Astrocyte of the spinal cord (primary cell): ENCODE measurements around the gene CTTN.

Experiments used
- DNase-seq: peaks from one replicate; pipeline ENCODE4 v3.0.0; 2011; ENCODE audit warnings: low read depth, low spot score
- H3K4me3 ChIP-seq: 2 replicates; pipeline ENCODE4 v1.5.1; 2011; ENCODE audit warnings: low read depth, mild to moderate bottlenecking, low read length, moderate library complexity
- in situ Hi-C: cut with HindIII; loops from 2 replicates; pipeline ENCODE4 v1.10.0; 2017; ENCODE audit warnings: low sequenced_read_pairs
- TF ChIP-seq, protein P1 (sequence below): IDR thresholded peaks from 2 replicates; pipeline ENCODE4 v1.5.1; 2012; ENCODE audit warnings: low read depth, mild to moderate bottlenecking, low read length, inconsistent platforms

CTTN gene

GRCh38 chr11:70455354-70455753 is 57.0 kb downstream of the CTTN start:
- no peak overlapping the region for H3K4me3 ChIP-seq
- in situ Hi-C loops = no loop called here
- TF ChIP-seq, protein P1, sequence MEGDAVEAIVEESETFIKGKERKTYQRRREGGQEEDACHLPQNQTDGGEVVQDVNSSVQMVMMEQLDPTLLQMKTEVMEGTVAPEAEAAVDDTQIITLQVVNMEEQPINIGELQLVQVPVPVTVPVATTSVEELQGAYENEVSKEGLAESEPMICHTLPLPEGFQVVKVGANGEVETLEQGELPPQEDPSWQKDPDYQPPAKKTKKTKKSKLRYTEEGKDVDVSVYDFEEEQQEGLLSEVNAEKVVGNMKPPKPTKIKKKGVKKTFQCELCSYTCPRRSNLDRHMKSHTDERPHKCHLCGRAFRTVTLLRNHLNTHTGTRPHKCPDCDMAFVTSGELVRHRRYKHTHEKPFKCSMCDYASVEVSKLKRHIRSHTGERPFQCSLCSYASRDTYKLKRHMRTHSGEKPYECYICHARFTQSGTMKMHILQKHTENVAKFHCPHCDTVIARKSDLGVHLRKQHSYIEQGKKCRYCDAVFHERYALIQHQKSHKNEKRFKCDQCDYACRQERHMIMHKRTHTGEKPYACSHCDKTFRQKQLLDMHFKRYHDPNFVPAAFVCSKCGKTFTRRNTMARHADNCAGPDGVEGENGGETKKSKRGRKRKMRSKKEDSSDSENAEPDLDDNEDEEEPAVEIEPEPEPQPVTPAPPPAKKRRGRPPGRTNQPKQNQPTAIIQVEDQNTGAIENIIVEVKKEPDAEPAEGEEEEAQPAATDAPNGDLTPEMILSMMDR = no peak
- no peak for DNase-seq

DNA sequence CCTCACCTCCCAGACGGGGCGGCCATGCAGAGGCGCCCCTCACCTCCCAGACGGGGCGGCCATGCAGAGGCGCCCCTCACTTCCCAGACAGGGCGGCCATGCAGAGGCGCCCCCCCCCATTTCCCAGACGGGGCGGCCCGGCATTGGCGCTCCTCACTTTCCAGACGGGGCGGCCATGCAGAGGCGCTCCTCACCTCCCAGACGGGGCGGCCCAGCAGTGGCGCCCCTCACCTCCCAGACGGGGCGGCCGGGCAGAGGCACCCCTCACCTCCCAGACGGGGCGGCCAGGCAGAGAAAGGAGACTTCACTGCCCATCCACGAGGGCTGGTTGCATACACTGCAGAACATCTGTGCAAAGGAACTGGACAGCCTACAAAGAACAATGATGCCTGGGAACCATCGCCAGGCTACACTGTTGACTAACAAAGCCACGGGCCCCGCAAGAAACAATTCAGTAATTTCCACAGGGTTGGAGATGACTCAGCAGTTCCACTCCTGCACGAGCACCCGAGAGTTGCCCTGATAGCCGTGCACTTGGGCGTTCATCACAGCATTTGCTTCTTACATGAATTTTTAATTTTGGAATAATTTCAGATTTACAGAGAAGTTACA is 58.7 kb downstream of the CTTN start:
- TF ChIP-seq, protein P1 = no peak
- in situ Hi-C loops = no loop called here

DNA sequence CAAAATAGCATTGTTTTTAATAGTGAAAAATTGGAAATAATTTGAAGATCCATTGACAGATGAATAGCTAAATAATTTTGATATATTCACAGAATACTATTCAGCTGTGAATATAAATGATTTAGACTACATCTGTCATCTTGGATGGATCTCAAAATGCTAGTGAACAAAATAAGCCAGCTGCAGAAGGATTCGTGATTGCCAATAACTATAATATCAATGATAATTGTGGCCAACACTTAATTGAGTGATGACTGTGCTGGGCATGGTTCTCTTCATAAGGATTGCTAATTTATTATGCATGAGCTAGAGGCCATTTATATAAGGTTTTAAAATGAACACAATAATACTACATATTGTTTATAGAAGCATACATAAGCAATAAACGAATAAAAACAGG is 60.4 kb downstream of the CTTN start:
- no peak for DNase-seq
- TF ChIP-seq, protein P1 = no peak
- in situ Hi-C loops = no loop called here
- H3K4me3 ChIP-seq = no peak overlapping the region

More for the DNA sequence above, 58.7 kb downstream of the CTTN start:
- H3K4me3 ChIP-seq = no peak overlapping the region
- peak; percentile 53 for DNase-seq

DNA sequence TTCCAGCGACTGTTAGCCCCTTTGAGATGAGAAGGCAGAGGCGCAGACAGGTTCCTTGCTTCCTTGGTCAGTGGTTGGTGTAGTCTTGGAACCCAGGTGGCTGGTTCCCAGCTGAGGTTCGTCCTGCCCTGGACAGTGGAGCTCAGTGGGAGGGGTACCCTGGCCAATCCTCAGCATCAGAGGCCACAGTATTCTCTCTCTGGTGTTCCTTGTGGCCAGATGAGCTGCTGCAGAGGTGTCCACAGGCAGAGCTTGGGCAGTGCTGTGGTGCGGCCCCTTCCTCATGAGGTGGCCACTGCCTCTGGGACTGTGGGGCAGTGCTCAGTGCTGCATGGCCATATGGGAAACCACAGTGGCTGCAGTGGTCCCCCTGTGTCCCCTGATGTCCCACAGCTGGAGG is 61.8 kb downstream of the CTTN start:
- TF ChIP-seq, protein P1 = no peak
- no peak for DNase-seq
- no peak overlapping the region for H3K4me3 ChIP-seq
- in situ Hi-C loops = no loop called here

GRCh38 chr11:70460964-70461363 is 62.6 kb downstream of the CTTN start:
- no peak overlapping the region for H3K4me3 ChIP-seq
- no peak for DNase-seq

DNA sequence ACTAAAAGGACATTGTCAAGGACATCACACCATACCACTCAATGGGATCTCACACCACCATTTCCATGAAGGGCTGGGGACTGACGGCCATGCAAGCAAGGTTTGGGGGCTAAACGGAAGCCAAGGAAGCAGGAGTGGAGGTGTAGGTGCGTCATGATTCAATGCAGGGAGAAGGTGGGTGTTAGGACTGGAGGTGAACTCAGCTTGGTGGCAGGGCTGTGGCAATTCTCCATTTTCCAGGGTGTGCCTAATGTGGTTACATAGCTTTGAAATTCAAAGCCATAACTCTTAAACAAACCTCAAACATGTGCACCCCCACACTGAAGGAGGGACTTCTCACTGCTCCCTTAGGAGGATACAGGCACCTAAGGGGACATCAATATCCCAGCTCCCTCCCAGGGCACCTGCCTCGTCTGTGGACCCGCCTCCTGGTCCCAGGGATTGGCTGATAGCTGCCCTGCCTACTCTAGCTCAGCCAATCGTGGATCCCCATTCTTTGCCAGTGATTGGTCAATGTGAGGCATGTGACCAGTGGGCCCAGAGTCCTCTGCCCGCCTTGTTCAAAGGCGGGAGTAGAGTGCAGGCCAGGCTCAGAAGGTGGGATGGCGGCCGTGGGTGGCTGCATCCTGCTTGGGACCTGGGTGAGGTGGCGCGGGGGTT is 64.6 kb downstream of the CTTN start:
- no peak overlapping the region for H3K4me3 ChIP-seq
- in situ Hi-C loops = no loop called here
- no peak for DNase-seq
- TF ChIP-seq, protein P1 = no peak

More at GRCh38 chr11:70460964-70461363, 62.6 kb downstream of the CTTN start:
- in situ Hi-C loops = no loop called here
- TF ChIP-seq, protein P1 = no peak
